B cell (primary cell): ENCODE results near the gene NACAD. TPM values are rescaled to one million over a fixed set of nuclear protein-coding genes. Genes with fewer than 3 reads are reported as not detected.
A peak's percentile ranks its signal among the peaks of the same experiment; 100 is the strongest.

Source experiments
- ATAC-seq: fragments of 200-7000 bp; cut with Tn5 transposase; one replicate; pipeline ENCODE4 v1.10.0; 2021; ENCODE audit warnings: low read depth, mild to moderate bottlenecking, moderate number of reproducible peaks, moderate library complexity
- CTCF ChIA-PET: fragments of 350-600 bp; sonication (Branson Sonifier 250); formaldehyde crosslinking; loops from one replicate; lab custom pipeline; 2021; ENCODE audit warnings: antibody characterized with exemption, inconsistent platforms; lab: Charles Lee
- POLR2A ChIA-PET: fragments of 350-600 bp; sonication (Branson Sonifier 250); formaldehyde crosslinking; loops from one replicate; lab custom pipeline; 2021; ENCODE audit warnings: antibody characterized with exemption; lab: Charles Lee
- DNase-seq: peaks from one replicate; pipeline ENCODE4 v3.0.0; 2013
- H2AFZ ChIP-seq: 2 replicates; pipeline ENCODE4 v1.6.1; 2012; ENCODE audit warnings: mild to moderate bottlenecking, low read depth, low read length; ENCODE audit not compliant: insufficient read depth, poor library complexity, severe bottlenecking
- H3K27ac ChIP-seq, 2 donors: 1 replicate in 1 of 2; 2 replicates in 1 of 2; pipeline ENCODE4 v1.5.1; 2012 to 2013; ENCODE audit warnings: low read length in 2 of 2, mild to moderate bottlenecking in 2 of 2, moderate library complexity in 1 of 2
- H3K27me3 ChIP-seq, 4 experiments: fragments of 200-600 bp in 1 of 4; sonication (generic) in 1 of 4; replicated peaks in 1 of 4; 1 replicate in 2 of 4; 2 replicates in 2 of 4; pipeline versions ENCODE4 v1.6.1 to v1.7.0; 2013 to 2016; ENCODE audit warnings: low read length in 3 of 4, mild to moderate bottlenecking in 2 of 4, mixed read lengths in 1 of 4, moderate library complexity in 1 of 4; ENCODE audit not compliant: insufficient read depth in 4 of 4, control insufficient read depth in 3 of 4; ENCODE audit errors: control extremely low read depth in 1 of 4
- H3K36me3 ChIP-seq, 2 experiments: replicated peaks in 1 of 2; 1 replicate in 1 of 2; 2 replicates in 1 of 2; pipeline versions ENCODE4 v1.6.1 to v1.7.1; 2013; ENCODE audit warnings: low read length in 1 of 2; ENCODE audit not compliant: insufficient read depth in 2 of 2, control insufficient read depth in 1 of 2; ENCODE audit errors: control extremely low read depth in 1 of 2, extremely low read depth in 1 of 2
- H3K4me1 ChIP-seq, 2 donors: fragments of 200-600 bp in 1 of 2; sonication (generic) in 1 of 2; 1 replicate in 1 of 2; 2 replicates in 1 of 2; pipeline versions ENCODE4 v1.5.1 to v1.6.1; 2013 to 2017; ENCODE audit warnings: low read length in 2 of 2; ENCODE audit not compliant: control insufficient read depth in 2 of 2, insufficient read depth in 2 of 2
- H3K4me2 ChIP-seq: replicated peaks from 2 replicates; pipeline ENCODE3; 2012; ENCODE audit warnings: mild to moderate bottlenecking, low read depth, low read length; ENCODE audit not compliant: poor library complexity, severe bottlenecking
- H3K4me3 ChIP-seq, 5 experiments: fragments of 200-600 bp in 1 of 5; sonication (generic) in 1 of 5; 1 replicate in 3 of 5; 2 replicates in 2 of 5; pipeline versions ENCODE4 v1.5.1 to v1.7.0; 2011 to 2016; ENCODE audit warnings: low read length in 4 of 5, mild to moderate bottlenecking in 4 of 5, low read depth in 2 of 5, control low read depth in 1 of 5, moderate library complexity in 1 of 5; ENCODE audit not compliant: insufficient read depth in 1 of 5; ENCODE audit errors: control extremely low read depth in 1 of 5, extremely low read depth in 1 of 5
- H3K79me2 ChIP-seq: fragments of 200-600 bp; sonication (generic); one replicate; pipeline ENCODE4 v1.6.0; 2016; ENCODE audit warnings: low read length; ENCODE audit not compliant: control insufficient read depth, insufficient read depth
- H3K9ac ChIP-seq: fragments of 200-600 bp; sonication (generic); 2 replicates; pipeline ENCODE4 v1.6.1; 2017; ENCODE audit warnings: mild to moderate bottlenecking, low read length, moderate library complexity
- H3K9me3 ChIP-seq, 3 donors: one replicate each; pipeline versions ENCODE4 v1.6.1 to v1.7.1; 2013; ENCODE audit warnings: low read length in 2 of 3; ENCODE audit not compliant: control insufficient read depth in 2 of 3, insufficient read depth in 1 of 3; ENCODE audit errors: control extremely low read depth in 1 of 3
- H4K20me1 ChIP-seq: 2 replicates; pipeline ENCODE4 v1.6.0; 2012; ENCODE audit warnings: mild to moderate bottlenecking, low read length; ENCODE audit not compliant: insufficient read depth, control insufficient read depth, poor library complexity, severe bottlenecking
- H3K27ac Mint-ChIP-seq: one replicate; pipeline ENCODE4 v1.8.0; 2021; ENCODE audit warnings: mixed read lengths
- H3K27me3 Mint-ChIP-seq: one replicate; pipeline ENCODE4 v1.8.0; 2021; ENCODE audit warnings: mixed read lengths
- H3K4me1 Mint-ChIP-seq: one replicate; pipeline ENCODE4 v1.8.0; 2021; ENCODE audit warnings: mixed read lengths
- H3K4me3 Mint-ChIP-seq: one replicate; pipeline ENCODE4 v1.8.0; 2021; ENCODE audit warnings: mixed read lengths
- H3K9me3 Mint-ChIP-seq: one replicate; pipeline ENCODE4 v1.8.0; 2022; ENCODE audit warnings: mixed read lengths; ENCODE audit not compliant: insufficient read depth
- EZH2 ChIP-seq: IDR thresholded peaks from 2 replicates; pipeline ENCODE4 v1.6.1; 2012; ENCODE audit warnings: borderline replicate concordance, low read depth, mild to moderate bottlenecking, moderate library complexity, low read length; ENCODE audit not compliant: insufficient read depth, poor library complexity, severe bottlenecking
- WGBS: methylation state at CpG from one replicate; pipeline ENCODE4 v1.1.5; 2013; ENCODE audit warnings: missing lambda C conversion rate; ENCODE audit not compliant: insufficient coverage; 5-methylcytosine and 5-hydroxymethylcytosine counted together
- intact Hi-C: fragments of 100-400 bp; cut with micrococcal nuclease; formaldehyde crosslinking; loops from one replicate; pipeline ENCODE4 v1.10.0; 2022
- polyA plus RNA-seq: library from polyadenylated mRNA; depleted of rRNA; stranded (reverse); fragments of >200 nt; gene quantifications from 2 replicates; pipeline ENCODE4 v1.2.3, GENCODE V29; 2012
- small RNA-seq: library from RNA; depleted of rRNA; stranded (forward); fragments of <200 nt; gene quantifications from one replicate; pipeline ENCODE3, GENCODE V24; 2012; ENCODE audit warnings: low replicate concordance, low read depth; ENCODE audit not compliant: insufficient read length
- total RNA-seq, 2 donors: library from RNA; stranded (reverse); fragments of 120-200 nt in 1 of 2; gene quantifications; 1 replicate in 1 of 2; 2 replicates in 1 of 2; pipeline versions ENCODE4 v1.2.3 to v1.2.4, GENCODE V29; 2013 to 2022
- TF ChIP-seq, protein P1 (sequence below): fragments of 200-600 bp; IDR thresholded peaks from one replicate; pipeline ENCODE4 v1.8.0; 2022; ENCODE audit warnings: antibody characterized with exemption, mild to moderate bottlenecking

Gene NACAD
- total and polyA plus RNA-seq, 2 donors (not counting 1 experiment from before 2014, with no cell fraction given): 0.04 to 0.49 TPM

DNA sequence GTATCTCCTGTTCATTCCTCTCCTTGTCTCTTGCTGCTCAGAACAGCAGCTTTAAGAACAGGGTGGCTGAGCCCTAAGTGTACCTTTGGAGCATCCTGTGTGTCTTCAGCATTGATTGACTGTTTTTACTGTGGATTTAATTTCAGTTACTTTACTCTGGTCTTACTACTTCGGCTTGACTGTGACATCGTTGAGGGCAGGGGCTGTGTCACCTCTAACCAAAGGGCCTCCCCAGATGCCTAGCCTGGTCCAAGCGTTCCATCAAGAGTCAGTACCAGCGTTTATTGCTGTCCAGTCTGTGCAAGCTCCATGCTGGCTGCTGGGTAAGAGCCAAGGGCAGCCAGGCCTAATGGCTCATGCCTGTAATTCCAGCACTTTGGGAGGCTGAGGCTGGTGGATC lies 56.3 kb downstream of the NACAD start:
- peaks cover 0 to 47% of the 10 kb centered on the region in 2 experiments for H3K36me3 ChIP-seq

DNA sequence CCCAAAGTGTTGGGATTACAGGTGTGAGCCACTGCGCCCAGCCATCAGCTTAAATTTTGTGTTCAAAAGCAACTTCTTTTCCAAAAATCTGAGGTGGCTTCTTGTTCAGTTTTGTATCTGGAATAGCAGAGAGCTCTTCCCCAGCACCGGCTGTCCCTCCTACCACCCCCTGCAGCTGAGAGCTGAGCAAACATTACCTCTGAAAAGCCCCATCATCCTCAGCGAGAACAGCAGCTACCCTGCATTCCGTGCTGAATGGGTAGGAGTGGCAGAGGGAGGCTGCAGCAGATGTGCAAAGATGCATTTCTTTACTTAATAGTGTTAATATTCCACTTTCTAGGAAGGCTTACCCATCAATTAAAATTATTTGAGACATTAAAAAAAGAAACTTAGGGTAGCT lies 56.9 kb downstream of the NACAD start:
- Mint-ChIP-seq H3K27ac (peak overlapping the region; percentile 65), H3K27me3 (no peaks in the 10 kb centered on the region), H3K9me3 (no peaks in the 10 kb centered on the region), H3K4me3 (peak overlapping the region; percentile 29), H3K4me1 (peaks cover 73% of the 10 kb centered on the region)
- H3K79me2 ChIP-seq: peaks cover 94% of the 10 kb centered on the region
- peaks cover 55 to 80% of the 10 kb centered on the region in 2 donors for H3K4me1 ChIP-seq
- TF ChIP-seq, protein P1, sequence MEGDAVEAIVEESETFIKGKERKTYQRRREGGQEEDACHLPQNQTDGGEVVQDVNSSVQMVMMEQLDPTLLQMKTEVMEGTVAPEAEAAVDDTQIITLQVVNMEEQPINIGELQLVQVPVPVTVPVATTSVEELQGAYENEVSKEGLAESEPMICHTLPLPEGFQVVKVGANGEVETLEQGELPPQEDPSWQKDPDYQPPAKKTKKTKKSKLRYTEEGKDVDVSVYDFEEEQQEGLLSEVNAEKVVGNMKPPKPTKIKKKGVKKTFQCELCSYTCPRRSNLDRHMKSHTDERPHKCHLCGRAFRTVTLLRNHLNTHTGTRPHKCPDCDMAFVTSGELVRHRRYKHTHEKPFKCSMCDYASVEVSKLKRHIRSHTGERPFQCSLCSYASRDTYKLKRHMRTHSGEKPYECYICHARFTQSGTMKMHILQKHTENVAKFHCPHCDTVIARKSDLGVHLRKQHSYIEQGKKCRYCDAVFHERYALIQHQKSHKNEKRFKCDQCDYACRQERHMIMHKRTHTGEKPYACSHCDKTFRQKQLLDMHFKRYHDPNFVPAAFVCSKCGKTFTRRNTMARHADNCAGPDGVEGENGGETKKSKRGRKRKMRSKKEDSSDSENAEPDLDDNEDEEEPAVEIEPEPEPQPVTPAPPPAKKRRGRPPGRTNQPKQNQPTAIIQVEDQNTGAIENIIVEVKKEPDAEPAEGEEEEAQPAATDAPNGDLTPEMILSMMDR: no peak
- TF ChIP-seq EZH2: no peak
- peaks cover 78% of the 10 kb centered on the region for H4K20me1 ChIP-seq
- no peak overlapping the region for H3K9ac ChIP-seq
- ChIA-PET CTCF (interaction anchor here (0.7 to 1.3 kb wide), 2 partner anchors 59 to 215 kb away, joined by 3 to 4 read pairs; no protein-coding TSS in a partner anchor), POLR2A (no interaction called here)
- no peak for DNase-seq
- H3K27me3 ChIP-seq: no peaks in the 10 kb centered on the region
- 100% methylated on average over 1 of the region's 4 CpGs for WGBS
- intact Hi-C loops: no loop called here
- H3K4me2 ChIP-seq: peak overlapping the region; percentile 5
- no peaks in the 10 kb centered on the region for H3K9me3 ChIP-seq
- H3K36me3 ChIP-seq: peaks cover 0 to 46% of the 10 kb centered on the region in 2 experiments
- no peak overlapping the region for H2AFZ ChIP-seq
- no peak overlapping the region for H3K4me3 ChIP-seq
- no peak for ATAC-seq
- peak overlapping the region in 1 of 2 donors; percentile 8 for H3K27ac ChIP-seq

More for the DNA sequence above, 56.3 kb downstream of the NACAD start:
- Histone ChIP-seq H3K27ac (peak overlapping the region in 1 of 2 donors; percentile 8), H3K27me3 (no peaks in the 10 kb centered on the region), H2AFZ (no peak overlapping the region), H3K79me2 (peaks cover 98% of the 10 kb centered on the region), H3K9ac (no peak overlapping the region), H3K9me3 (no peaks in the 10 kb centered on the region), H3K4me1 (peaks cover 54 to 79% of the 10 kb centered on the region in 2 donors), H3K4me2 (peak overlapping the region; percentile 9), H3K4me3 (no peak overlapping the region), H4K20me1 (peaks cover 83% of the 10 kb centered on the region)
- ChIA-PET POLR2A (interaction anchor here (0.6 kb wide), 1 partner anchor 9 kb away, joined by 4 read pairs; no protein-coding TSS in a partner anchor), CTCF (interaction anchor here (1.3 kb wide), 1 partner anchor 60 kb away, joined by 4 read pairs; no protein-coding TSS in a partner anchor)
- DNase-seq (no peak), ATAC-seq (no peak)
- WGBS: 96% methylated on average over 4 of the region's 4 CpGs
- peaks cover 71% of the 10 kb centered on the region for H3K4me1 Mint-ChIP-seq
- no peak for TF ChIP-seq EZH2
- TF ChIP-seq, protein P1: no peak
- H3K4me3 Mint-ChIP-seq: peak overlapping the region; percentile 23
- intact Hi-C loops: no loop called here
- H3K9me3 Mint-ChIP-seq: no peaks in the 10 kb centered on the region
- H3K27me3 Mint-ChIP-seq: no peaks in the 10 kb centered on the region
- peak overlapping the region; percentile 65 for H3K27ac Mint-ChIP-seq

Small RNA genes within 50 kb of the gene (small RNA-seq; reads per million reads assigned to genes)
- gene SNORA5A: 99.6 reads per million, percentile 95 among the genes with 10 or more reads in this experiment
- gene SNORA5B: not detected
- gene SNORA5C: 38.5 reads per million, percentile 92 among the genes with 10 or more reads in this experiment

Other genes with a start within 250 kb of the NACAD start
- 125 and 129 TPM in 2 replicates for gene H2AZ2, start 240.9 kb downstream of the NACAD start, total RNA-seq
- 55.3 and 72.6 TPM in 2 replicates for gene H2AZ2, start 240.9 kb downstream of the NACAD start, polyA plus RNA-seq
- gene PURB, start 203.4 kb downstream of the NACAD start, total RNA-seq: 28.6 and 29.1 TPM in 2 replicates
- 6.4 and 10.4 TPM in 2 replicates for gene PURB, start 203.4 kb downstream of the NACAD start, polyA plus RNA-seq
- 104 and 107 TPM in 2 replicates for gene MYO1G, start 110.0 kb downstream of the NACAD start, total RNA-seq
- 204 and 239 TPM in 2 replicates for gene MYO1G, start 110.0 kb downstream of the NACAD start, polyA plus RNA-seq
- 144 and 150 TPM in 2 replicates for gene CCM2, start 88.8 kb downstream of the NACAD start, total RNA-seq
- 201 and 205 TPM in 2 replicates for gene CCM2, start 88.8 kb downstream of the NACAD start, polyA plus RNA-seq
- gene TBRG4, start 22.7 kb upstream of the NACAD start, total RNA-seq: 111 and 116 TPM in 2 replicates
- 77.9 and 92.8 TPM in 2 replicates for gene TBRG4, start 22.7 kb upstream of the NACAD start, polyA plus RNA-seq
- gene RAMP3, start 68.8 kb upstream of the NACAD start, total RNA-seq: not detected in 2 replicates
- gene RAMP3, start 68.8 kb upstream of the NACAD start, polyA plus RNA-seq: not detected in 2 replicates